Measurements from ENCODE around the gene ODAD4. TPM values are rescaled to one million over a fixed set of nuclear protein-coding genes. Genes with fewer than 3 reads are reported as not detected.
A peak's percentile ranks its signal among the peaks of the same experiment; 100 is the strongest.

Gene ODAD4
- total RNA-seq, 4 donors from 2014 or later, result 0.32 to 0.55 TPM; not detected in 2

DNA sequence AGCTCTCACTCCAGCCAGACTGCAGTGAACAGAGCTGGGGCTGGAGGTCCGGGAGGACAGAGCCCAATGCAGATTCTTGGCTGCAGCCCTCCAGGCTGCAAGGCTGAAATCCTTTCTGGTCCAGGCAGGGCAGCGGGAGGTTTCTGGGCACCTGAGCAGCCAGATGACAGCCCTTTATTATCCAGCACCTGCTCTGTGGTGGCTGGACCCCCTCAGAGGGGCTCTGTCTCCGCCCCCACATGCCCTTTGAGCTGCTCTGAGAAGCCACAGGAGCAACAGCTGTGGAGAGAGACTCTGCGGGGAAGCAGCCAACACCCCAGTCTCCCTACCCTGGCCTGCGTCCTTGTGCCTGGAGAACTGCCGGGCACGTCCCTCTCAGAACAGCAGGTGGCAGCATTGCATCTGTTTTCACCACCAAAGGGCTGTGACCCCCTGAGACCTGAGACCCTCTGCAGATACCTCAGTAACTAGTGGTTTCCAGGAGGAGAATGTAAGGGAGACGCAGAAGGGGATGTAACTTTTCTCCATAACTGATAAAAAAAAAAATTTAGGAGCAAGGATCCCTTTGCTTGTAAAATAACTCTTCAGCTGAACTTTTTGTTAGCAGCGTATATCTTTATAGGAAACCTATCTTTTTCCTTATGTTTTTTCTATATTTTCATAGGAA lies 32.5 kb downstream of the ODAD4 start:
- Histone ChIP-seq H3K36me3 (no peaks in the 10 kb centered on the region), H3K4me3 (no peak overlapping the region), H3K27ac (no peak overlapping the region), H3K27me3 (no peaks in the 10 kb centered on the region), H3K9me3 (no peaks in the 10 kb centered on the region), H3K4me1 (peaks cover 7 to 21% (median 16%) of the 10 kb centered on the region in 4 donors)
- DNase-seq, result peak; percentile 81
- WGBS, 2 donors (ENCODE audit: low coverage in 1 of 2), result 20 to 41% methylated on average over 2 to 9 of the region's 9 CpGs
- in situ Hi-C loops (cut with MboI; ENCODE audit: low pct_ligation_motif_present in 1 of 4, low pct_unique_long_range_greater_than_20kb in 1 of 4, low sequenced_read_pairs in 3 of 4), result loop anchor here (10.0 kb wide), 2 partner anchors 142 to 152 kb away; partner anchors contain the start of gene DHX58 (in 2 of the 4)
- intact Hi-C loops (cut with DNase I; ENCODE audit: low total_unique reads), result loop anchor here (5.0 to 10.0 kb wide), 2 partner anchors 52 to 154 kb away; partner anchors contain the start of gene DNAJC7
- TF ChIP-seq, protein P1, sequence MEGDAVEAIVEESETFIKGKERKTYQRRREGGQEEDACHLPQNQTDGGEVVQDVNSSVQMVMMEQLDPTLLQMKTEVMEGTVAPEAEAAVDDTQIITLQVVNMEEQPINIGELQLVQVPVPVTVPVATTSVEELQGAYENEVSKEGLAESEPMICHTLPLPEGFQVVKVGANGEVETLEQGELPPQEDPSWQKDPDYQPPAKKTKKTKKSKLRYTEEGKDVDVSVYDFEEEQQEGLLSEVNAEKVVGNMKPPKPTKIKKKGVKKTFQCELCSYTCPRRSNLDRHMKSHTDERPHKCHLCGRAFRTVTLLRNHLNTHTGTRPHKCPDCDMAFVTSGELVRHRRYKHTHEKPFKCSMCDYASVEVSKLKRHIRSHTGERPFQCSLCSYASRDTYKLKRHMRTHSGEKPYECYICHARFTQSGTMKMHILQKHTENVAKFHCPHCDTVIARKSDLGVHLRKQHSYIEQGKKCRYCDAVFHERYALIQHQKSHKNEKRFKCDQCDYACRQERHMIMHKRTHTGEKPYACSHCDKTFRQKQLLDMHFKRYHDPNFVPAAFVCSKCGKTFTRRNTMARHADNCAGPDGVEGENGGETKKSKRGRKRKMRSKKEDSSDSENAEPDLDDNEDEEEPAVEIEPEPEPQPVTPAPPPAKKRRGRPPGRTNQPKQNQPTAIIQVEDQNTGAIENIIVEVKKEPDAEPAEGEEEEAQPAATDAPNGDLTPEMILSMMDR (IDR thresholded peaks at IDR 0.05), result peak; percentile 84 to 89 (median 86)
- no peak for TF ChIP-seq EP300 (IDR thresholded peaks at IDR 0.05; ENCODE audit: low read depth)

DNA sequence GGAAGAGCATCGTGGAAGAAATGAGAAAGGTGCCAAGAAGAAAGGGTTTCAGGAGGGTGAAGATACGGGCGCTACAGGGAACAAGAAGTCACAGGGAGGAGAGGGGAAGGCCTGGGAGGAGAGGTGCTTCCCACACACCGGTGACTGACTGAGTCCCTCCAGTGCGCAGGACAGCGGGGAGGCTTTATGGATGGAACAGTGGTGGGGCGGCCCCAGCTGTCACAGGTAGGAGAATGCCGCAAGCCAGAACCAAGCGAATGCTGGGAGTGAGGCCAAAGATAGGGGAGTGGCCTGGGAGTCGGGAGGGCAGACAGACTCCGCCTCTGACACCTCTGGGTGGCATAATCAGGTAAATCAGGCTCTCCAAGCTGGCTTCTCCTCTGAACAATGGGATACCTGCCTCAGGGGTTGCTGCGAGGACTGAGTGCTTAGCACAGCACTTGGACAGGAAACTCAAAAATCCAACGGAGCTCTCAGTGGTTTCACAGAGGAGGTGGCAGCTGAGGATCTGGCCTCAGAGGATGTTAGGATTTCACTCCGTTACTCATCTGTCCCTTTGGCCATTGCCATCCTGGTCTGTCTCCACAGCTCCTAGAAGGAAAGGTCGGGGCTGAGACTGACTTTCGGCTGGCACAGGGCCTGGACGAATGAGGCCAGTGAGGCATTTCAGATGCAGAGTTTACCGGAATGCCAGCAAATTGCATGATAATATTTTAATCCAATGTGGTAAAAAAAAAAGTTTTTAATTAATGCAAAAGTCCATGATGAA lies 35.5 kb downstream of the ODAD4 start:
- H3K27me3 ChIP-seq, result no peaks in the 10 kb centered on the region
- intact Hi-C loops (cut with DNase I; ENCODE audit: low total_unique reads) (loop anchor here (10.0 kb wide), 1 partner anchor 49 kb away; the partner anchor contains the start of gene DNAJC7), in situ Hi-C loops (cut with MboI; ENCODE audit: low pct_ligation_motif_present in 1 of 4, low pct_unique_long_range_greater_than_20kb in 1 of 4, low sequenced_read_pairs in 3 of 4) (loop anchor here (10.0 kb wide), 2 partner anchors 139 to 149 kb away; partner anchors contain the start of gene DHX58 (in 2 of the 4))
- H3K4me3 ChIP-seq, result peak overlapping the region; percentile 6 to 93 (median 90)
- 0 to 4% methylated on average over 6 to 18 of the region's 18 CpGs for WGBS, 2 donors (ENCODE audit: low coverage in 1 of 2)
- no peaks in the 10 kb centered on the region for H3K36me3 ChIP-seq
- H3K9me3 ChIP-seq, result no peaks in the 10 kb centered on the region
- DNase-seq, result peak; percentile 88
- TF ChIP-seq, protein P1 (IDR thresholded peaks at IDR 0.05), result peak in 1 of 5 experiments; percentile 15
- no peak for TF ChIP-seq POLR2A (IDR thresholded peaks at IDR 0.05)
- TF ChIP-seq EP300 (IDR thresholded peaks at IDR 0.05; ENCODE audit: low read depth), result no peak
- peak in 2 of 3 donors; percentile 7 to 30 for TF ChIP-seq POLR2AphosphoS5 (IDR thresholded peaks at IDR 0.05)
- H3K4me1 ChIP-seq, result peaks cover 7 to 33% (median 21%) of the 10 kb centered on the region in 4 donors
- H3K27ac ChIP-seq, result peak overlapping the region; percentile 91 to 96 (median 94)

DNA sequence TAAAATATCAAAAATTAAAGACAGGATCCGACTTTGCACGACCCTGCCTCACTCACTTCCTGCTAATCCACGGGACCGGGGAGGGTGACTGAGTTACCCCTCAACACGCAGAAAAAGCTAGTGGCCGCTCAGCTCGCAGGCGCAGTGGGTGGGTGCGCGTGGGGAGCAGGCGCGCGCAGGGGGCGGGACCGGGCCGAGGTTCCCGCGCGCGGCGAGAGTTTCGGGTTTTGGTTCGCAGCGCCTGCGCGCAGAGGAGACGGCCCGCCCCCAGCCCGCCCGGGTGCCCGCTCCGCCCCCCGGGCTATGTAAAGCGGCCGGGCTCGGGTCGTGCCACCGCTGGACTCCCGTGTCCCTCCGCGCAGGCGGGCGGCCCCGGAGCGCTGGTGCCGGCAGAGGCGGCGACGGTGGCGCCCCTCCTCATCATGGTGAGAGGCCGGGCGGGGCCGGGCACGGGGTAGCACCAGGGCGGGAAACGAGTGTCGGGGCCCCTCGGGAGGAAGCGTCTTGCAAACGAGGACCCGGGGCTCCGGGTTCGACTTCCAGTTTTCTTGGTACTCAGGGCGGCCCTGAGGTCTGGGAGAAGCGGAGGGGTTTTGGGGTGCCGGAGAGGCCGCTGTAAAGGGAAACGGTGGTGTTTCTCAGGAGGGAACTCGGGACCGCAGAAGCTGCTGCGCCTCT lies 36.2 kb downstream of the ODAD4 start, which contains the start of gene CNP:
TSS of gene CNP (plus strand) at position 333 of the 678 bp plus-strand sequence. CDS start at position 423, 90 bp downstream.
- peaks cover 7 to 33% (median 21%) of the 10 kb centered on the region in 4 donors for H3K4me1 ChIP-seq
- 0 to 1% methylated on average over 5 to 56 of the region's 71 CpGs for WGBS, 2 donors (ENCODE audit: low coverage in 1 of 2)

More for the DNA sequence above, 36.2 kb downstream of the ODAD4 start, which contains the start of gene CNP:
- peak within 1 kb of the TSS; percentile 91 to 96 (median 94) for H3K27ac ChIP-seq
- H3K9me3 ChIP-seq, result no peaks in the 10 kb centered on the region
- DNase-seq, result peak; percentile 94
- in situ Hi-C loops (cut with MboI; ENCODE audit: low pct_ligation_motif_present in 1 of 4, low pct_unique_long_range_greater_than_20kb in 1 of 4, low sequenced_read_pairs in 3 of 4) (loop anchor here (10.0 kb wide), 2 partner anchors 138 to 148 kb away; partner anchors contain the start of gene DHX58 (in 2 of the 4)), intact Hi-C loops (cut with DNase I; ENCODE audit: low total_unique reads) (loop anchor here (10.0 kb wide), 1 partner anchor 48 kb away; the partner anchor contains the start of gene DNAJC7)
- peak within 1 kb of the TSS; percentile 85 to 93 (median 90) for H3K4me3 ChIP-seq
- no peaks in the 10 kb centered on the region for H3K27me3 ChIP-seq
- H3K36me3 ChIP-seq, result no peaks in the 10 kb centered on the region
- peak; percentile 83 to 89 (median 89) for TF ChIP-seq POLR2AphosphoS5 (IDR thresholded peaks at IDR 0.05)
- TF ChIP-seq, protein P1 (IDR thresholded peaks at IDR 0.05), result no peak
- no peak for TF ChIP-seq EP300 (IDR thresholded peaks at IDR 0.05; ENCODE audit: low read depth)
- TF ChIP-seq POLR2A (IDR thresholded peaks at IDR 0.05), result peak; percentile 78
